ENCODE measurements around the gene GARIN1A.

The GARIN1A gene

GRCh38 chr7:128673571-128673970 lies 1.5 kb downstream of the GARIN1A start:
- DNase-seq (ENCODE audit: low read depth in 1 of 2, low spot score in 1 of 2), result no peak
- no peak overlapping the region for H3K4me3 ChIP-seq (replicated peaks; ENCODE audit: insufficient read depth, low read length)
- peaks cover 5% of the 10 kb centered on the region for H3K27me3 ChIP-seq (ENCODE audit: insufficient read depth, poor library complexity, severe bottlenecking)
- TF ChIP-seq SPI1 (IDR thresholded peaks at IDR 0.05; ENCODE audit: borderline replicate concordance, low read depth) (no peak), REST (IDR thresholded peaks at IDR 0.05; ENCODE audit: insufficient replicate concordance, low read depth) (no peak), GABPA (IDR thresholded peaks at IDR 0.05; ENCODE audit: low read depth) (no peak), CTCF (IDR thresholded peaks at IDR 0.05; ENCODE audit: insufficient read depth, low read length) (no peak), POLR2AphosphoS5 (IDR thresholded peaks at IDR 0.05; ENCODE audit: low read depth) (no peak)
- H3K27ac ChIP-seq (replicated peaks), result no peak overlapping the region

GRCh38 chr7:128676665-128677064 lies 4.6 kb downstream of the GARIN1A start:
- no peak overlapping the region for H3K4me3 ChIP-seq (replicated peaks; ENCODE audit: insufficient read depth, low read length)
- TF ChIP-seq CTCF (IDR thresholded peaks at IDR 0.05; ENCODE audit: insufficient read depth, low read length) (no peak), POLR2AphosphoS5 (IDR thresholded peaks at IDR 0.05; ENCODE audit: low read depth) (no peak), SPI1 (IDR thresholded peaks at IDR 0.05; ENCODE audit: borderline replicate concordance, low read depth) (no peak), REST (IDR thresholded peaks at IDR 0.05; ENCODE audit: insufficient replicate concordance, low read depth) (no peak), GABPA (IDR thresholded peaks at IDR 0.05; ENCODE audit: low read depth) (no peak)

GRCh38 chr7:128679920-128680319 lies 7.8 kb downstream of the GARIN1A start:
- no peak for DNase-seq (ENCODE audit: low read depth in 1 of 2, low spot score in 1 of 2)
- no peak overlapping the region for H3K4me3 ChIP-seq (replicated peaks; ENCODE audit: insufficient read depth, low read length)
- H3K27me3 ChIP-seq (ENCODE audit: insufficient read depth, poor library complexity, severe bottlenecking), result no peaks in the 10 kb centered on the region
- H3K27ac ChIP-seq (replicated peaks), result no peak overlapping the region
- TF ChIP-seq SPI1 (IDR thresholded peaks at IDR 0.05; ENCODE audit: borderline replicate concordance, low read depth), result no peak
- no peak for TF ChIP-seq POLR2AphosphoS5 (IDR thresholded peaks at IDR 0.05; ENCODE audit: low read depth)
- no peak for TF ChIP-seq CTCF (IDR thresholded peaks at IDR 0.05; ENCODE audit: insufficient read depth, low read length)
- no peak for TF ChIP-seq GABPA (IDR thresholded peaks at IDR 0.05; ENCODE audit: low read depth)
- no peak for TF ChIP-seq REST (IDR thresholded peaks at IDR 0.05; ENCODE audit: insufficient replicate concordance, low read depth)

More at GRCh38 chr7:128676665-128677064, 4.6 kb downstream of the GARIN1A start:
- DNase-seq (ENCODE audit: low read depth in 1 of 2, low spot score in 1 of 2), result no peak
- H3K27ac ChIP-seq (replicated peaks), result no peak overlapping the region
- peaks cover 5% of the 10 kb centered on the region for H3K27me3 ChIP-seq (ENCODE audit: insufficient read depth, poor library complexity, severe bottlenecking)
